H1 (cell line): ENCODE data around the gene ZNF695. TPM values are rescaled to one million over a fixed set of nuclear protein-coding genes. Genes with fewer than 3 reads are reported as not detected.

ENCODE experiments used
- CTCF ChIA-PET: fragments of 300-600 bp; sonication (Branson Sonifier 250); formaldehyde crosslinking; loops from one replicate; lab custom pipeline; 2021; ENCODE audit not compliant: partially characterized antibody; lab: Charles Lee
- POLR2A ChIA-PET: fragments of 300-600 bp; sonication (Branson Sonifier 250); formaldehyde crosslinking; loops from one replicate; lab custom pipeline; 2021; ENCODE audit warnings: inconsistent platforms; ENCODE audit not compliant: partially characterized antibody; lab: Charles Lee
- DNase-seq, 2 experiments: peaks; one replicate each; pipeline versions ENCODE4 v3.0.0 to v3.0.0-alpha.2; 2010 to 2022; ENCODE audit warnings: low spot score in 2 of 2, low read depth in 1 of 2, mixed read lengths in 1 of 2
- FAIRE-seq: peaks from 2 replicates; lab custom pipeline; 2011; peaks lifted over from hg19 to GRCh38; lab: Jason Lieb, UNC
- H2AFZ ChIP-seq: 2 replicates; pipeline ENCODE4 v1.8.1; 2012; ENCODE audit warnings: low read length, inconsistent platforms
- H2AK5ac ChIP-seq: 2 replicates; pipeline ENCODE4 v1.6.1; 2013; ENCODE audit warnings: low read depth, low read length
- H2BK120ac ChIP-seq: replicated peaks from 2 replicates; pipeline ENCODE3; 2013; ENCODE audit warnings: low read depth, low read length, inconsistent platforms
- H2BK12ac ChIP-seq: 2 replicates; pipeline ENCODE4 v1.6.1; 2013; ENCODE audit warnings: low read depth, low read length
- H2BK15ac ChIP-seq: 2 replicates; pipeline ENCODE4 v1.6.1; 2013; ENCODE audit warnings: low read length
- H2BK20ac ChIP-seq: 2 replicates; pipeline ENCODE4 v1.6.1; 2013; ENCODE audit warnings: low read length
- H2BK5ac ChIP-seq: 2 replicates; pipeline ENCODE4 v1.6.1; 2013; ENCODE audit warnings: low read depth, low read length
- H3K14ac ChIP-seq: 2 replicates; pipeline ENCODE4 v1.6.1; 2013; ENCODE audit warnings: inconsistent platforms; ENCODE audit not compliant: insufficient read length
- H3K18ac ChIP-seq: 2 replicates; pipeline ENCODE4 v1.6.1; 2013; ENCODE audit warnings: low read length; ENCODE audit errors: extremely low read depth
- H3K23ac ChIP-seq: 2 replicates; pipeline ENCODE4 v1.6.1; 2013; ENCODE audit warnings: inconsistent platforms; ENCODE audit not compliant: insufficient read length
- H3K23me2 ChIP-seq: 2 replicates; pipeline ENCODE4 v1.6.1; 2013; ENCODE audit warnings: low read depth, low read length
- H3K27ac ChIP-seq: 2 replicates; pipeline ENCODE4 v1.6.1; 2011; ENCODE audit warnings: low read depth, low read length, inconsistent platforms
- H3K27me3 ChIP-seq, 4 experiments: replicated peaks in 1 of 4; 1 replicate in 1 of 4; 2 replicates in 3 of 4; pipeline versions ENCODE4 v1.6.1 to v1.8.1; 2011 to 2013; ENCODE audit warnings: low read length in 3 of 4, mild to moderate bottlenecking in 3 of 4, inconsistent platforms in 2 of 4, mixed read lengths in 2 of 4, moderate library complexity in 1 of 4; ENCODE audit not compliant: control insufficient read depth in 3 of 4, insufficient read depth in 3 of 4; ENCODE audit errors: extremely low read depth in 1 of 4
- H3K36me3 ChIP-seq, 4 experiments: 2 replicates each; pipeline versions ENCODE4 v1.6.1 to v1.8.1; 2011 to 2013; ENCODE audit warnings: mild to moderate bottlenecking in 4 of 4, low read length in 3 of 4, moderate library complexity in 2 of 4, control low read depth in 1 of 4, inconsistent platforms in 1 of 4; ENCODE audit not compliant: insufficient read depth in 4 of 4, control insufficient read depth in 2 of 4
- H3K4ac ChIP-seq: replicated peaks from 2 replicates; pipeline ENCODE3; 2013; ENCODE audit warnings: low read length, low read depth, mixed read lengths, inconsistent platforms; ENCODE audit not compliant: insufficient read length
- H3K4me1 ChIP-seq, 4 experiments: replicated peaks in 1 of 4; 1 replicate in 1 of 4; 2 replicates in 3 of 4; pipeline versions ENCODE4 v1.6.1 to v1.8.1; 2011 to 2013; ENCODE audit warnings: low read length in 3 of 4, inconsistent platforms in 2 of 4, mixed read lengths in 1 of 4; ENCODE audit not compliant: insufficient read depth in 4 of 4, control insufficient read depth in 3 of 4
- H3K4me2 ChIP-seq, 2 experiments: 2 replicates each; pipeline versions ENCODE4 v1.6.1 to v1.8.1; 2011 to 2013; ENCODE audit warnings: low read depth in 2 of 2, low read length in 2 of 2, control low read depth in 1 of 2, inconsistent platforms in 1 of 2, mild to moderate bottlenecking in 1 of 2; ENCODE audit not compliant: insufficient read depth in 1 of 2
- H3K4me3 ChIP-seq, 4 experiments: fragments of 200-600, 300-600 bp in 1 of 4; sonication (generic), shearing (Covaris generic), sonication (Bioruptor Twin) in 1 of 4; 2 replicates each; pipeline versions ENCODE4 v1.5.1 to v1.8.1; 2011 to 2016; ENCODE audit warnings: low read length in 4 of 4, low read depth in 3 of 4, control low read depth in 2 of 4, inconsistent platforms in 2 of 4, mild to moderate bottlenecking in 2 of 4, mixed read lengths in 1 of 4, moderate library complexity in 1 of 4; ENCODE audit not compliant: insufficient read depth in 2 of 4; ENCODE audit errors: extremely low read depth in 1 of 4
- H3K56ac ChIP-seq: replicated peaks from 2 replicates; pipeline ENCODE3; 2013; ENCODE audit warnings: low read depth, mild to moderate bottlenecking, mixed read lengths, low read length, inconsistent platforms; ENCODE audit not compliant: insufficient read length
- H3K79me1 ChIP-seq: 2 replicates; pipeline ENCODE4 v1.6.1; 2013; ENCODE audit warnings: low read depth, low read length, control low read depth
- H3K79me2 ChIP-seq, 2 experiments: 2 replicates each; pipeline versions ENCODE4 v1.6.1 to v1.8.1; 2012 to 2013; ENCODE audit warnings: low read length in 2 of 2, mild to moderate bottlenecking in 2 of 2, inconsistent platforms in 1 of 2; ENCODE audit not compliant: insufficient read depth in 2 of 2, control insufficient read depth in 1 of 2
- H3K9ac ChIP-seq, 4 experiments: replicated peaks in 1 of 4; 1 replicate in 1 of 4; 2 replicates in 3 of 4; pipeline versions ENCODE4 v1.6.1 to v1.8.1; 2011 to 2013; ENCODE audit warnings: low read depth in 3 of 4, low read length in 3 of 4, control low read depth in 2 of 4, mild to moderate bottlenecking in 2 of 4, moderate library complexity in 2 of 4, inconsistent platforms in 1 of 4; ENCODE audit errors: extremely low read depth in 1 of 4
- H3K9me3 ChIP-seq, 2 experiments: 2 replicates each; pipeline versions ENCODE4 v1.6.1 to v1.8.1; 2012 to 2013; ENCODE audit warnings: mild to moderate bottlenecking in 2 of 2, moderate library complexity in 2 of 2, control low read depth in 1 of 2, inconsistent platforms in 1 of 2, low read depth in 1 of 2, low read length in 1 of 2, mixed read lengths in 1 of 2; ENCODE audit not compliant: insufficient read depth in 2 of 2
- H4K20me1 ChIP-seq, 2 experiments: replicated peaks in 1 of 2; 2 replicates each; pipeline versions ENCODE3 to v1.8.1; 2011 to 2013; ENCODE audit warnings: inconsistent platforms in 2 of 2, low read length in 2 of 2, mild to moderate bottlenecking in 1 of 2; ENCODE audit not compliant: insufficient read depth in 2 of 2, control insufficient read depth in 1 of 2
- H4K5ac ChIP-seq: 2 replicates; pipeline ENCODE4 v1.6.1; 2013; ENCODE audit warnings: low read length, low read depth, mixed read lengths, inconsistent platforms; ENCODE audit not compliant: insufficient read length
- H4K8ac ChIP-seq: 2 replicates; pipeline ENCODE4 v1.8.0; 2013; ENCODE audit warnings: mild to moderate bottlenecking, moderate library complexity, low read length, inconsistent platforms; ENCODE audit not compliant: insufficient read depth; ENCODE audit errors: extremely low read depth
- H4K91ac ChIP-seq: replicated peaks from 2 replicates; pipeline ENCODE3; 2013; ENCODE audit warnings: low read length, mixed read lengths, inconsistent platforms; ENCODE audit not compliant: insufficient read length
- GABPA ChIP-seq: IDR thresholded peaks from 2 replicates; pipeline ENCODE4 v1.6.1; 2011; ENCODE audit warnings: mild to moderate bottlenecking, low read length, moderate library complexity, borderline replicate concordance; ENCODE audit not compliant: insufficient read depth
- HDAC2 ChIP-seq, 2 experiments: fragments of 300-600 bp in 1 of 2; sonication (generic) in 1 of 2; IDR thresholded peaks; 2 replicates each; pipeline ENCODE4 v1.6.1; 2011 to 2012; ENCODE audit warnings: low read depth in 2 of 2, low read length in 2 of 2, mild to moderate bottlenecking in 2 of 2, moderate library complexity in 2 of 2, borderline replicate concordance in 1 of 2, inconsistent platforms in 1 of 2
- JUN ChIP-seq: IDR thresholded peaks from 2 replicates; pipeline ENCODE4 v1.6.1; 2011; ENCODE audit warnings: low read depth, mild to moderate bottlenecking, improper control_type of control experiment, low read length
- JUND ChIP-seq: IDR thresholded peaks from 2 replicates; pipeline ENCODE4 v1.6.1; 2011; ENCODE audit warnings: mild to moderate bottlenecking, improper control_type of control experiment, low read length
- PHF8 ChIP-seq: fragments of 200-600 bp; sonication (generic); conservative IDR thresholded peaks from 2 replicates; pipeline ENCODE4 v1.7.1; 2012; ENCODE audit warnings: low read depth, mild to moderate bottlenecking, inconsistent platforms, low read length, moderate library complexity
- RFX5 ChIP-seq: IDR thresholded peaks from 2 replicates; pipeline ENCODE4 v1.6.1; 2011; ENCODE audit warnings: low read depth, low read length, improper control_type of control experiment, borderline replicate concordance
- WGBS, 2 experiments: shearing (Covaris generic) in 1 of 2; methylation state at CpG; one replicate each; pipeline versions ENCODE4 v1.1.6 to v1.1.7; 2013 to 2015; ENCODE audit warnings: low lambda C conversion rate in 2 of 2, mixed read lengths in 2 of 2, inconsistent platforms in 1 of 2, low coverage in 1 of 2, missing lambda C conversion rate in 1 of 2; ENCODE audit not compliant: insufficient replicate concordance in 2 of 2, insufficient coverage in 1 of 2, insufficient read length in 1 of 2; ENCODE audit errors: extremely low coverage in 1 of 2, missing lambda C conversion rate in 1 of 2; 5-methylcytosine and 5-hydroxymethylcytosine counted together
- polyA plus RNA-seq, 7 experiments: library from polyadenylated mRNA; depleted of rRNA in 3 of 7; stranded (reverse) in 5 of 7; unstranded in 2 of 7; fragments of >200 nt in 5 of 7; fragments of 200-250 nt in 2 of 7; gene quantifications; 1 replicate in 5 of 7; 2 replicates in 1 of 7; 4 replicates in 1 of 7; pipeline versions ENCODE4 v1.2.1 to v1.2.3, GENCODE V29; 2011 to 2013; ENCODE audit warnings: missing spikeins in 2 of 7, mixed read lengths in 2 of 7
- total RNA-seq: library from RNA; stranded (reverse); fragmentation: NEBNext Ultra II Directional; extraction: Animal tissue kit (Norgen Biotek cat#: 25700); gene quantifications from 2 replicates; pipeline ENCODE4 v1.2.1, GENCODE V29; 2021
- TF ChIP-seq, protein P1 (sequence below), 3 experiments: IDR thresholded peaks; 1 replicate in 2 of 3; 2 replicates in 1 of 3; pipeline versions ENCODE4 v1.5.1 to v1.6.1; 2011; ENCODE audit warnings: low read length in 3 of 3, mild to moderate bottlenecking in 3 of 3, inconsistent platforms in 2 of 3, low read depth in 1 of 3, moderate library complexity in 1 of 3; ENCODE audit not compliant: insufficient read depth in 1 of 3; ENCODE audit errors: control extremely low read depth in 1 of 3

ZNF695 gene
- total and polyA plus RNA-seq, 2 of the 8 experiments (the other 6 are each of a cell fraction or from before 2014, with no cell fraction given) = 9.2 to 27.0 TPM

DNA sequence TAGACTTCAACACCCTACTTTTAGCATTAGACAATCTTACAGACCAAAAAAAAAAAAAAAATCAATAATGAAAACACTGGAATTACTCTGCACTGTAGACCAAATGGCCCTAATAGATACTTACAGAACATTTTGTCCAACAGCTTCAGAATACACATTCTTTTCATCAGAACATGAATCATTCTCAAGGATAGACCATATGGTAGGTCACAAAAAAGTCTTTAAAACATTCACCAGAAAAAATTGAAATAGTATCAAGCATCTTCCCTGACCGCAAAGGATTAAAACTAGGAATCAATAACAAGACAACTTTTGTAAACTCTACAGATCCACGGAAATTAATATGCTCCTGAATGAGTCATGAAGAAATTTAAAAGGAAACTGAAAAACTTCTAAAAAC, 48.2 kb upstream of the ZNF695 start:
- WGBS, 2 experiments = 97% methylated on average over 2 of the region's 2 CpGs; no CpG with 5 or more reads in 1 of the 2 experiments
- POLR2A ChIA-PET = no interaction called here
- peaks cover 29 to 34% of the 10 kb centered on the region in 2 experiments for H3K9me3 ChIP-seq

More for the DNA sequence above, 48.2 kb upstream of the ZNF695 start:
- H2BK15ac ChIP-seq = no peak overlapping the region
- H3K23me2 ChIP-seq = no peaks in the 10 kb centered on the region
- H3K79me1 ChIP-seq = peaks cover 11% of the 10 kb centered on the region
- FAIRE-seq (no peak), DNase-seq (no peak)
- no peak overlapping the region for H3K18ac ChIP-seq
- no peak overlapping the region for H2BK12ac ChIP-seq
- H3K4me1 ChIP-seq = no peaks in the 10 kb centered on the region
- H4K8ac ChIP-seq = no peak overlapping the region
- no peaks in the 10 kb centered on the region for H3K27me3 ChIP-seq
- H4K5ac ChIP-seq = no peak overlapping the region
- H3K4ac ChIP-seq = no peak overlapping the region
- peaks cover 0 to 15% (median 3%) of the 10 kb centered on the region in 4 experiments; a peak in 2 of 8 replicates for H3K36me3 ChIP-seq
- no peak overlapping the region for H2AK5ac ChIP-seq
- TF ChIP-seq PHF8 (no peak), HDAC2 (IDR thresholded peaks at IDR 0.05; ENCODE audit: borderline replicate concordance in 1 of 2, low read depth in 2 of 2, low read length in 2 of 2) (no peak), GABPA (no peak), JUN (no peak), RFX5 (no peak), JUND (no peak)
- TF ChIP-seq, protein P1, sequence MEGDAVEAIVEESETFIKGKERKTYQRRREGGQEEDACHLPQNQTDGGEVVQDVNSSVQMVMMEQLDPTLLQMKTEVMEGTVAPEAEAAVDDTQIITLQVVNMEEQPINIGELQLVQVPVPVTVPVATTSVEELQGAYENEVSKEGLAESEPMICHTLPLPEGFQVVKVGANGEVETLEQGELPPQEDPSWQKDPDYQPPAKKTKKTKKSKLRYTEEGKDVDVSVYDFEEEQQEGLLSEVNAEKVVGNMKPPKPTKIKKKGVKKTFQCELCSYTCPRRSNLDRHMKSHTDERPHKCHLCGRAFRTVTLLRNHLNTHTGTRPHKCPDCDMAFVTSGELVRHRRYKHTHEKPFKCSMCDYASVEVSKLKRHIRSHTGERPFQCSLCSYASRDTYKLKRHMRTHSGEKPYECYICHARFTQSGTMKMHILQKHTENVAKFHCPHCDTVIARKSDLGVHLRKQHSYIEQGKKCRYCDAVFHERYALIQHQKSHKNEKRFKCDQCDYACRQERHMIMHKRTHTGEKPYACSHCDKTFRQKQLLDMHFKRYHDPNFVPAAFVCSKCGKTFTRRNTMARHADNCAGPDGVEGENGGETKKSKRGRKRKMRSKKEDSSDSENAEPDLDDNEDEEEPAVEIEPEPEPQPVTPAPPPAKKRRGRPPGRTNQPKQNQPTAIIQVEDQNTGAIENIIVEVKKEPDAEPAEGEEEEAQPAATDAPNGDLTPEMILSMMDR (IDR thresholded peaks at IDR 0.05; ENCODE audit: control extremely low read depth in 1 of 3, insufficient read depth in 1 of 3, low read depth in 1 of 3, low read length in 3 of 3) = no peak
- H2BK20ac ChIP-seq = no peak overlapping the region
- H4K20me1 ChIP-seq = peaks cover 0 to 4% of the 10 kb centered on the region in 2 experiments
- H2AFZ ChIP-seq = no peak overlapping the region
- peaks cover 13 to 83% of the 10 kb centered on the region in 2 experiments for H3K79me2 ChIP-seq
- CTCF ChIA-PET = no interaction called here
- H3K9ac ChIP-seq = no peak overlapping the region
- no peak overlapping the region for H3K14ac ChIP-seq
- H4K91ac ChIP-seq = no peak overlapping the region
- no peak overlapping the region for H3K4me2 ChIP-seq
- H3K23ac ChIP-seq = no peak overlapping the region
- H3K56ac ChIP-seq = no peak overlapping the region
- H3K4me3 ChIP-seq = no peak overlapping the region
- no peak overlapping the region for H2BK120ac ChIP-seq
- H2BK5ac ChIP-seq = no peak overlapping the region
- H3K27ac ChIP-seq = no peak overlapping the region
